Omental fat pad (tissue), 4 donors: ENCODE data around the gene USP15. TPM values are rescaled to one million over a fixed set of nuclear protein-coding genes. Genes with fewer than 3 reads are reported as not detected.

ENCODE experiments used
- ATAC-seq: fragments of 150-250 bp; one replicate; pipeline ENCODE4 v1.9.1; 2016; ENCODE audit warnings: mild to moderate bottlenecking, moderate library complexity; ENCODE audit not compliant: low FRiP score
- DNase-seq: peaks from one replicate; pipeline ENCODE4 v3.0.0-alpha.2; 2019; ENCODE audit warnings: low spot score
- total RNA-seq, 4 donors: library from RNA; depleted of rRNA; stranded (reverse); fragments of >200 nt; gene quantifications; one replicate each; pipeline ENCODE4 v1.1.0, GENCODE V29; 2016
- TF ChIP-seq, protein P1 (sequence below), 3 donors: fragments of 450-650 bp; IDR thresholded peaks; one replicate each; pipeline ENCODE4 v1.5.1; 2016 to 2017; ENCODE audit warnings: antibody characterized with exemption in 3 of 3, mild to moderate bottlenecking in 3 of 3, moderate library complexity in 2 of 3

USP15 gene
- total RNA-seq, 4 donors from 2014 or later: 80.4 to 159 (median 111) TPM

DNA sequence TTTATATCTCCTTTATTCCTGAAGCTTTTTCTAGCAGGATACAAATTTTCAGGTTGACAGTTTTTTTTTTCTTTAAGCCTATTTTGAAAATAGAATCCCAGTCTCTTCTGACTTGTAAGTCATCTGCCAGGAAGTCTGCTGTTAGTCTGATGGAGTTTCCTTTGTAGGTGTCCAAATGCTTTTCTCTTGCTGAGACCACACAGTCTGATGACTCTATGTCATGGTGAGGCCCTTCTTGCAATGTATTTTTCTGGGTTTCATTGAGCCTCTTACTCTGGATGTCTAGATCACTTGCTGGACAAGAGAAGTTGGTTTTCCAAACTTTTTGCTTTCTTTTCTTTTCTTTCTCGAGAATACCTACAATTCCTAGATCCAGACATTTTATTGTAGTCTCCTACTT lies 30.6 kb downstream of the USP15 start:
- DNase-seq (no peak), ATAC-seq (no peak)
- TF ChIP-seq, protein P1, sequence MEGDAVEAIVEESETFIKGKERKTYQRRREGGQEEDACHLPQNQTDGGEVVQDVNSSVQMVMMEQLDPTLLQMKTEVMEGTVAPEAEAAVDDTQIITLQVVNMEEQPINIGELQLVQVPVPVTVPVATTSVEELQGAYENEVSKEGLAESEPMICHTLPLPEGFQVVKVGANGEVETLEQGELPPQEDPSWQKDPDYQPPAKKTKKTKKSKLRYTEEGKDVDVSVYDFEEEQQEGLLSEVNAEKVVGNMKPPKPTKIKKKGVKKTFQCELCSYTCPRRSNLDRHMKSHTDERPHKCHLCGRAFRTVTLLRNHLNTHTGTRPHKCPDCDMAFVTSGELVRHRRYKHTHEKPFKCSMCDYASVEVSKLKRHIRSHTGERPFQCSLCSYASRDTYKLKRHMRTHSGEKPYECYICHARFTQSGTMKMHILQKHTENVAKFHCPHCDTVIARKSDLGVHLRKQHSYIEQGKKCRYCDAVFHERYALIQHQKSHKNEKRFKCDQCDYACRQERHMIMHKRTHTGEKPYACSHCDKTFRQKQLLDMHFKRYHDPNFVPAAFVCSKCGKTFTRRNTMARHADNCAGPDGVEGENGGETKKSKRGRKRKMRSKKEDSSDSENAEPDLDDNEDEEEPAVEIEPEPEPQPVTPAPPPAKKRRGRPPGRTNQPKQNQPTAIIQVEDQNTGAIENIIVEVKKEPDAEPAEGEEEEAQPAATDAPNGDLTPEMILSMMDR (IDR thresholded peaks at IDR 0.05): no peak

DNA sequence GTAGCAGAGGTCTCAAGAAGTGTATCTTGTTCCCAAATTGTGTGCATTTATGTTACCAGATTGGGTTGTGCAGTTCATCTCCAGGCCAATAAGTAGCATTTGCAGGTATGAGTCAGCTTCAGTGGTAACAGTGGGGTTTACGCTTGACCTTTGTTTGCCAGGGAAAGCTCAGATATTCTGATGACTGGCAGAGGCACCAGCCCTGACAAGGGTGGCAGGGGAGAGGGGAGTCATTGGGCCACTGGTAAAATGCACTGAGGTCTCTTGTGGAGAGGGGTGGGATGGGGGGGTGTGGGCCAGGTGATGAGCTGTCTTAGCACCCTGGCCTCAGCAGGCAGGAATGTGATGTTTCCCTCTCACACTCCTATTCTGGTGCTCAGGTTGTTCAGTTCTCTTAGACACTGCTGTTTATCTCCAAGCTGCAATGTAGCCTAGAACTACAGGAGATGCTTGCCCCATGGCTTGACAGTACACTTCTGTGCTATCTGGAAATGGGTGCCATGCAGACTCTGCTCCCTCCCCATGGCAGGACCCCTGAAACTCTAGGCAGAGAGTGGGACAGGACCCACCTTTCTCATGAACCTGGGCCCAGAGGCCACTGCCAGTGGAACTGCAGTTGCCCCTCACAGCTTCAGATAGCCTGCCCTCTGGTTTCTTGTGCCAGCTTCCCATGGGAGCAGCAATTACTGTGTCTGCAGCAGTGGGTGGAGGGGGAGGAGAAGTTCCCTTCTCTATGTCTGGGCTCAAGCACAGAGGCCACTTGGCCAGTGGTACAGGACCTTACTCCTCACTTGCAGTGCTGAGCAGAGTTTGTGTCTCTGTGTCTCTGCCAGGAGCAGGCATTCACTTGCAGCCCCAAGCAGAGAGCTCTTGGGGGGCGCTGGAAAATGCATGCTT lies 31.9 kb downstream of the USP15 start:
- TF ChIP-seq, protein P1 (IDR thresholded peaks at IDR 0.05): no peak
- DNase-seq (no peak), ATAC-seq (no peak)

DNA sequence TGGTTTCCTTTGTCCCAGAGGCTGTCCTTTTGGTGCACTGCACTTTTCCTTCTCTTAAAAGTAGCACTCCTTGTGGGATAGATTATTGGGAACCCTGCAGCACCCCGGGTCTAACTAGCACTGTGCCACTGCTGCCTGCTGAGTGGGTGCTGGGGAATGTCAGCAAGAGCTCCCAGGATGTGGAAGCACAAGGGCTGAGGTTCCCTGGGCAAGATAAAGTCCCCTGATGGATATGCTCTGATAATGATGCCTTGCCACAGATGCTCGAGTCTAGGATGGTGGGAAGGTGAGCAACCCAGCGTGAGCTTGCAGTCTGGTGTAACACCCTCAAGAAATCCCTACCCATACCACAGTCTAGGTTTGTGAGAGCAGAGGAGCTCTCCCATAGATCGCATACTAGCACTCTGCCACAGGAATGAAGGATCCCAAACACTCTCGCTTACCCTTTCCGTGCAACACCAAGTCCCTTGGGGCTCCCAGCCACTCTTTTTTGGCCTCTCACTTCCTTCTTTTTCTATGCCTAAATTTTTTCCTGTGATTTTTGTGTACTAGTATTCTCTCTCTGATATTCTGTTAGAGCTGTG lies 32.6 kb downstream of the USP15 start:
- no peak for DNase-seq
- no peak for ATAC-seq
- TF ChIP-seq, protein P1 (IDR thresholded peaks at IDR 0.05): no peak

DNA sequence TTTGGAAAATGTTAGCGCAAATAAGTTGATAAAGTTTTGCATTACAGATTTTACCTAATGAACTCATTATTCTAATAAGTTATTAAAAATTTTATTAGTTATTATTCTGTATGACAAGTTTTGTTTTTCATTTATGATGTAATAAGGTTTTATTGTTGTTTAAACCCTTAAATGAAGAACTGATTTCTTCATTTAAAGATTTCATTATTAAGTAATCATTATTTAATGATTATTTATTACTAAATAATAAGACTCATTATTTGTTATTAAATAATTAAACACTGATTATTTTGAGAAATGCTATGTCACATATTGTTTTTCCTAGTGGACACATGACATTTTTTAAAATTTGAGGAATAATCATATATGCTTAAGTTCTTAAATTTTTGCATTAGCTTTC lies 34.2 kb downstream of the USP15 start:
- DNase-seq (no peak), ATAC-seq (no peak)
- TF ChIP-seq, protein P1 (IDR thresholded peaks at IDR 0.05): no peak

DNA sequence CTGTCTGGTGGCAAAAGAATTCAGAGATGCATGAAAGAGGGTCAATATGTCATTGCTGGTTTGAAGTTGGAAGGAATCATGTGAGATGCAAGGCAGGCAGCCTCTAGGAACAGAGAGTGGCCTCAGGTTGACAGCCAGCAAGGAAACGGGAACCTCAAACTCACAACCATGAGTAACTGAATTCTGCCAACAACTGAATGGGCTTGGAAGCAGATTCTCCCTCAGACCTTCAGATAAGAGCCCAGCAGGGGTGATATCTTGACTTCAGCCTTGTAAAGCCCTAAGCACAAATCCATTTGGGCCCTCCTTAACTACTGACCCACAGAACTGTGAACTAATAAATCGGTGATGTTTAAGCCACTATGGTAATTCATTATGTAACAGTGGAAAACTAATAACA lies 35.8 kb downstream of the USP15 start:
- TF ChIP-seq, protein P1 (IDR thresholded peaks at IDR 0.05): no peak
- DNase-seq (no peak), ATAC-seq (no peak)

DNA sequence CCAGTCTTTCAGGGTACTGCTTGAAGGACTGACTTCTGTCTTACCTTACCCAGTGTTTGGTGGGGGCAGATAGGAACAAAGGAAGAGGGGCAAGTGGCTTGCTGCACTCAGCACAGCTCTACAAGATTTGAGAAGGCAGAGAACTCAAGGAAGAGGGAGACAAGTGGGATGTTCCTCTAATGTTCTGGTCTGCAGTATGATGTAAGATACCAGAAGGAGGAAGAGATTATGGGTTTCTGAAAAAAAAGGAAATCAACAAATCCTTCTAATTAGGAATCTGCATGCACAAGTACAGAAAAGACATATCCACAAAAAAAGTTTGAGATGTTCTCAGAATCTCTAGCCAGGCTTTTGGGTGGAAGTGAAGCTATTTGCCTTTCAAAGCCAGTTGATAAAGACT lies 37.1 kb downstream of the USP15 start:
- TF ChIP-seq, protein P1 (IDR thresholded peaks at IDR 0.05): no peak
- no peak for ATAC-seq
- no peak for DNase-seq

DNA sequence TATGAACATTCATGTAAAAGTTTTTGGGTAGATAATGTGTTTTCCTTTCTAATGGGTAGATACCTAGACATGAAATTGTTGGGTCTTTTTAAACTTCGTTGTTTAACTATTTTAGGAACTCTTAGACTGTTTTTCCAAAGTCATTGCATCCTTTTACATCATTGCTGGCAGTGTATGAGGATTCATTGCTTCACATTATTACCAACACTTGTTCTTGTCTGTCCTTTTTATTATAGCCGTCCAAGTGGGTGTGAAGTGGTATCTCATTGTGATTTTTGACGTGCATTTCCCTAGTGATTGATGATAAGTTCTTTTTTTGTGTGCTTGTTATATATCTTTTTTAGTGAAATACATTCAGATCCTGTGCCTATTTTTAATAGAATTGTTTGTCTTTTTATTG lies 39.4 kb downstream of the USP15 start:
- no peak for ATAC-seq
- TF ChIP-seq, protein P1 (IDR thresholded peaks at IDR 0.05): no peak

More for the DNA sequence above, 39.4 kb downstream of the USP15 start:
- DNase-seq: no peak
